GM12891 (cell line): ENCODE measurements around the gene HTR3A.

ENCODE experiments used
- PAX5 ChIP-seq: IDR thresholded peaks from 2 replicates; pipeline ENCODE4 v1.6.1; 2011; ENCODE audit warnings: low read length, moderate library complexity, mild to moderate bottlenecking; ENCODE audit not compliant: insufficient read depth, severe bottlenecking
- POLR2A ChIP-seq: IDR thresholded peaks from 2 replicates; pipeline ENCODE4 v1.6.1; 2011; ENCODE audit warnings: low read depth, low read length, control low read depth
- POLR2AphosphoS5 ChIP-seq: IDR thresholded peaks from 2 replicates; pipeline ENCODE4 v1.6.1; 2011; ENCODE audit warnings: low read depth, low read length, control low read depth
- POU2F2 ChIP-seq: IDR thresholded peaks from 2 replicates; pipeline ENCODE4 v1.6.1; 2011; ENCODE audit warnings: low read depth, mild to moderate bottlenecking, control low read depth, low read length, moderate library complexity
- TAF1 ChIP-seq: IDR thresholded peaks from 2 replicates; pipeline ENCODE4 v1.6.1; 2011; ENCODE audit warnings: low read depth, low read length, control low read depth

DNA sequence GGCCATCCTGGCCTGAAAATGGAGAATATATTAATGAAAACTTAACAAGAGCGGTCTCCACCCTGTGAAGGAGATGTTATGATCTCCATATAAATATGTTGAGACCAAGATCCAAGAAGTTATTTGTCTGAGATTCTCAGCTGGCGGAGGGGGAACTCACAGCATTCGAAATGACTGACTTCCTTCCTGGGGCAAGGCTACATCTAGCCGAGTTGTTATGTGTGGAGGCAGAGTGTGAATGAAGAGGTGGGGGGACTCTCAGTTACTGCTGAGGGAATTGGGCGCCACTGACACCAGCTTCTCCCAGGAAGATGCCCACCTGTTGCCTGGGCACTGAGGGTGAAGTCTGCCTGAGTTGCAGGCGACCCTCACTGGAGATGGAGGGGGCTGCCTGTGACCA, 5.9 kb downstream of the HTR3A start:
- TF ChIP-seq POLR2A (no peak), TAF1 (no peak), POLR2AphosphoS5 (no peak), POU2F2 (no peak), PAX5 (no peak)
